Measurements from ENCODE around the gene CTBP2.

The CTBP2 gene

GRCh38 chr10:125020386-125020785, 140.0 kb downstream of the CTBP2 start:
- DNase-seq: no peak

DNA sequence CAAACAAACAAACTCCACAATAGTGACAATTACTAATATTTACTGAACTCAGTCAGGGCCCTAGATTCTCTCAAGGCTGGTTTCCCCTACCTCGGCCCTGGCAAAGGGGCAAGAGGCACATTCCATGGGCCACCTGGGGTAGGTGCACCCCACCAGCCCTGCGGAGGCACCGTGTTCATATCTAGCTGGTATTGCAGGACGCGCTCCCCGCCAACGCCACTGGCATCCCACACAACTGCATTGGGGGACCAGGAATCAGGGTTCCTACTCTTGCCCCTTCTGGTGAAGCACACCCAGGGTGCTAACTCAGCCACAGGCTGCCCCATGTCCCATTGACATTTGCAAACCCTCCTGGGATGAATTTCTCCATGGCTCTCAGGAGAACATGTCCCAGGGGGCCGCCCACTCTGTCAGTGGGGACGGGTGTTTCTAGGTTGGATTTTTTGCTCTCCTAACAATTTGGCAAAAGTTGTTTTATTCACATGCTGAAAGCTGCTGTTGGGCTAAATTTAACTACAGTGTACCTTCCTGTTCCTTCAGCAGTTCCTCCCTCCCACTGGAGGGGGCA, 141.7 kb downstream of the CTBP2 start:
- no peak for DNase-seq

GRCh38 chr10:125017547-125018298, 142.6 kb downstream of the CTBP2 start:
- no peak for DNase-seq

GRCh38 chr10:125016611-125017202, 143.7 kb downstream of the CTBP2 start:
- DNase-seq: no peak

DNA sequence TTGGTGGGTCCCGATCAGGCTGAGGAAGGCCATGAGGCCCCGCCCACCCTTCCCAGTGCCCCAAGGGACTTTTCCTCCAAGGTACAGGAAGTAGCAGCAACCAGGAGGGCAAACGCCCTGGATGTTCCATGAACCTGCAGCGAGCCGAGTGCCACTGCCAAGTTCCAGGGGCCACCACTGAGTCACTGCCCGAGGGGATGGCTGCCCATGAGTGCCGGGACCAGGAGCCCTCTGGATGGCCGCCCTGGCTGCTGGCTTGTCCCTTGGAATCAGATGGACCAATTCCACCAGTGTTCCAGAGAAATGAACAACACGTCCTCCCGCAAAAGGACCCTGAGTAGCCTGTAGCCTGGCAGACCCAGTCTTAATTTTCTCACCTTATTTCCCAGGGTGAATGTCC, 144.2 kb downstream of the CTBP2 start:
- DNase-seq: no peak

DNA sequence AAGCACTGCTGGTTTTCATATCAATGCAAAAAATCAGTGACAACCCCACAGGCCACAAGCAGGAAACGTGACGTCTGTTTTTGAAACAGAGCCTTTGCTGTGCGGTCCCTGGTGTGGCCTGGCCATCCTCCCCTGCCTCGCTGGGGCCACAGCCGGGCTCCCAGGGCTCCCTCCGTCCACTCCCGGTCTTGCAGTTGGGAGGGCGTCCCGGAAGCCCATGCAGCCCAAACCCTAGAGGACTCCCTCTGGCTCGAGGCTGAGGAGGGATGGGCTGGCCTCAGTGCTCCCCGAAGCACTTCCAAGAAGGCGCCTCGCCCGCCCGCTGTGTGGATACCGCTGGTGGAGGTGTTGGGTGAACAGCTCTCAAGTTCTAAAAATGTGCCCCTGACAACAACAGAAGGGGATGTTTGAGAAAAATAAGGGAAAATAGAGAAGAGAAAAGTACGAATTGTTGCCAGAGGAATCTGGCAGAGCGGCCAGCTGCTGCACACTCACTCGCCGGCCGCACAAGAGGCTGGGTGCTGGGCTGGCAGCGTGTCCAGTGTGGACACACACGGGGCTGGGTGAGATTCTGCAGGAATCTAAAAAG, 144.9 kb downstream of the CTBP2 start:
- DNase-seq: no peak

DNA sequence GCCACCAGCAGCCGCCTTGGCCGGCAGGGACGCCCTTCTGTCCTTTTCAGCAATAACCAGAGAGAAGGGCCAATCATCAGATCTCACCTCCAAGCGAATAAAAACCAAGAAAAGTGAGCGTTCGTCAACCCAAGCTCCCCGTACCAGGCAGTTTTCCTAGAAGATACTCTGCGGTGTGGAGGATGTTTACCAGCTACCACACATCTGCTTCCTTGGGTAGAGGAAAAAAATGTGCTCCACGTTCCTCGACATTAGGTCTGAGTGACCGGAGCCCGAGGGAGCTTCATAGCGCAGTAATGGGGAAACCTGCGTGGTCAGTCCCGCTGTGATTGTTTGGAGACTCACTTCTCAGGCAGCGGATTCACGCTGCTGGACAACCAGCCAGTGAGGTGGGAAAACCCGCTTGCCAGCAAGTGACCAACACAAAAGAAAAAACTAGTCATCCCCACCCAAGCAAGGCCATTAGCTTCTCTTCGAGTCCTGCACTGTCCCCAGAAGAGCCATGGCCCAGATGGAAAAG, 145.5 kb downstream of the CTBP2 start:
- no peak for DNase-seq

GRCh38 chr10:125014086-125014830, 146.1 kb downstream of the CTBP2 start:
- no peak for DNase-seq

GRCh38 chr10:125013529-125013872, 146.9 kb downstream of the CTBP2 start:
- no peak for DNase-seq

- DNase-seq: no peak
Observed at GRCh38 chr10:125012851-125013528, 147.4 kb downstream of the CTBP2 start.

DNA sequence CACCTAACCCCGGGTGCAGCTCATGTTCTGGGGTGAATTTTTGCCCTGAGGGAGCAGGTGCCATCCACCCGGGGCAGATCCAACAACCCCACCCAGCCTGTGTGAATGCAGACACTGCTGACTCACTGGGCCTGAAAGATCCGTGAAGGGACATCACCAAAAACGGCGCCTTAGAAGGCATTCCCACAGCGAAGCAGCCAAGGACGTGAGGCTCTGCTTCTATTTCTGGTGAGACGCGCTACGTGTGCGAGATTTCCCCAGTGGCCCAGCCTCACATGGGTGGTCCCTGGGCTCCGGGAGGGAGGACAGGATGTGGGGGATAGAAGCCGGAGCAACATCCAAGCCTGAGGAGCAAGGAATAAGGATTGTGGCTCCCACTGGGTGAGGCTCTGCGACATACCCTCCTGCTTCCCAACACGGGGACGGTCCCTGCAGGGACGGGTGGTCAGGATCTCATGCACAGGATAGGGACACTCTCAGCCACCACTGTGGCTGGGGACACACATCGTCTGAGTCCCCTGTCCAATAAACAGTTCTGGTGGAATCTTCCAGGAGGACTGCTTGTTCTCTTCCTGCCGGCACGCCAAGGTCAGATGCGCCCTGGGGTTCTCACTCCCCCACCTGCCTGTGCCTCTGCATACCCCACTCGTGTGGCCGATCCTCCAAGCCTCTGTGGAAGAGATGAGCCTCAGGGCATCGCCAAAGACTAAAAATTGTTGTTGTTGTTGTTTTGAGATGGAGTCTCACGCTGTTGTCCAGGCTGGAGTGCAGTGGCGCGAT, 148.2 kb downstream of the CTBP2 start:
- DNase-seq: no peak

- no peak for DNase-seq
Observed at GRCh38 chr10:125011171-125011925, 149.0 kb downstream of the CTBP2 start.

DNA sequence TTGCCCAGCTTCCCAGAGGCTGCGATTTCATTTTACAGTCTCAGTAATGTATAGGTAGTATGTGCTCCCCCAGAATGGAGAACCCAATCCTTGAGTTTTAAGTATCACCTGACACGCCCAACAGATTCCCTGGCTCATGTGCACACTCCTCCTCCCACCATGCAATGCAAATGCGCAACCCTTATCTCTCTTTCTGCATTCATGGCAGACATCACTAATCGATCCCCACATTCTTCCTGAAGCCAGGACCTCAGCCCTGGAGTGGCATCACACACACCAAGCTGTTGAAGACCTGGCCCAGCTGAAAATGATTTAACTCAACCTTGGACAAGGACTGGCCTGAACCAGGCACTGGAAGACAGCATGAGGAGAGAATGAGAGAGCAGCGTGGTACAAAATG, 150.0 kb downstream of the CTBP2 start:
- DNase-seq: no peak

- no peak for DNase-seq
Observed at GRCh38 chr10:125009661-125010161, 150.7 kb downstream of the CTBP2 start.

- DNase-seq: no peak
Observed at GRCh38 chr10:125008689-125009638, 151.4 kb downstream of the CTBP2 start.

DNA sequence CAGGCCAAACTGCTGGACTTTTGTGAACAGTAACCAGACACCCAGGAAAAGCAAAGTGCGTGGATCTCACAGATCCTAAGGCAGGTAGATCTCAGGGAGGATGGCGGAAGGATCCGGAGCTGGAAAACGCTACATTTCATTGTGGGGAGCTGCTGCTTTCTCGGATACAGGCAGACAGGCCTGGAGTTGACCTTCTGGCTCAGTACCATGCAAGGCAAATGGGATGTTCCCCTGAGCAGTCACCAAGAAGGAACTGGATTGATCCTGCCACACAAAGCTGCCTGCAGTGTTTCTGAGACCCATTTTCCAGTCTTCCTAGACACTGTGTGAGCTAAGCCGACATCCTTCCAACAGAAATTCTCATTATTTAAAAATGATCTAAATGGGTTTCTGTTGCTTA, 152.9 kb downstream of the CTBP2 start:
- DNase-seq: no peak

DNA sequence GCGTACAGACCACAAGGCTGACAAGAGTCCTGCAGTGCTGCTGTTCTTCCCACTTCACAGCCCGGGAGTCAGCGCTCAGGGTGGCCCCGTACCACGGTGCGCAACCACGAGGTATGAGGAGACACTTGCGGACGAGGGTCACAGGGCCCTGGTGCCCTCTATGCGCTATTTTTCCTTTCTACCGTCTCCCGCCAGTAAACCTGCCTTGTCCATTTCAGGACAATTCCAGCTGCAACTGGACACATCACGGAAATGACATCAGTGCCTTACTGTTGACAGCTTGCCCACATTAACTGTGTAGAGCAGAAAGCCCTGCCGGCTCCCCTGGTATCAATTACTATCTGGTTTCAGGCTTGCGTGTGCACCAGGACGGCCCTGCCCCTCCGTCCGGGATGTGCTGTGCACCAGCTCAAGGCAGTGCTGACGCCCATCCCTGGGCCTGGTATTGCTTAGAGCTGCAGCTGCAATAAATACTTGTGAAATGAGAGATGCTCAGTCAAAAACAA, 153.4 kb downstream of the CTBP2 start:
- no peak for DNase-seq

GRCh38 chr10:125006188-125006680, 154.1 kb downstream of the CTBP2 start:
- DNase-seq: no peak
